Mesenteric fat pad (tissue), 1 donor: ENCODE results near the gene PIBF1. TPM values are rescaled to one million over a fixed set of nuclear protein-coding genes. Genes with fewer than 3 reads are reported as not detected.
"Not testable (repeated sequence)": the region's sequence is repeated elsewhere in the genome, so short reads cannot be mapped to it uniquely, and the experiment has no call there.

Experiments used
- DNase-seq: peaks from one replicate; pipeline ENCODE4 v3.0.0-alpha.2; 2020; ENCODE audit warnings: low spot score
- total RNA-seq: library from RNA; stranded (reverse); fragmentation: NEBNext Ultra II Directional; extraction: Animal tissue kit (Norgen Biotek cat#: 25700); gene quantifications from one replicate; pipeline ENCODE4 v1.2.1, GENCODE V29; 2021
- donor health status: DM: yes; HTN: yes; CAD: no.

PIBF1 gene
- total RNA-seq, 1 donor from 2014 or later: 17.1 TPM

- DNase-seq: no peak
These were observed 38.4 kb downstream of the PIBF1 start for GRCh38 chr13:72820156-72820897.

GRCh38 chr13:72820898-72821279 lies 39.0 kb downstream of the PIBF1 start:
- DNase-seq: no peak

- no peak for DNase-seq
These were observed 41.1 kb downstream of the PIBF1 start for GRCh38 chr13:72823081-72823480.

GRCh38 chr13:72823724-72824123 lies 41.8 kb downstream of the PIBF1 start:
- no peak for DNase-seq

- DNase-seq: no peak
These were observed 52.7 kb downstream of the PIBF1 start for GRCh38 chr13:72834601-72835000.

- DNase-seq: no peak
These were observed 58.0 kb downstream of the PIBF1 start for GRCh38 chr13:72839831-72840426.

GRCh38 chr13:72842991-72843390 lies 61.1 kb downstream of the PIBF1 start:
- DNase-seq: no peak

- DNase-seq: not testable (repeated sequence)
These were observed 63.2 kb downstream of the PIBF1 start for GRCh38 chr13:72845148-72845547.

DNA sequence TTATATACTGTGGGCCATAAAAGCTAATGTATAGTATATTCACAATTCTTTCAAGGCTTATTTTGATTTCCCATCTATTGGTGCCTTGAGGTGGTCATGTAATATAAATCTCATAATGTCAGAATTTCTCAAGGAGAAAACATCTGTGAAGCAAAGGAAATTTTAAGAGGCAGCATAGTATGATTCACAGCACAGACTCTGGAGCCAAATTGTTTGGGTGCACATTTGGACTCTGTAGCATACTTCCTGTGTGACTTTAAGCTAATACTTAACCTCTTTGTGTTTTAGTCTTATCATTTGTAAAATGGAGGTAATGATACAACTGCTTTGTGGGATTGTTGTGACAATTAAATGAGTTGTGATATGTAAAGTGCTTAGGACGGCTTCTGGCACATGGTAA lies 67.6 kb downstream of the PIBF1 start:
- DNase-seq: no peak

DNA sequence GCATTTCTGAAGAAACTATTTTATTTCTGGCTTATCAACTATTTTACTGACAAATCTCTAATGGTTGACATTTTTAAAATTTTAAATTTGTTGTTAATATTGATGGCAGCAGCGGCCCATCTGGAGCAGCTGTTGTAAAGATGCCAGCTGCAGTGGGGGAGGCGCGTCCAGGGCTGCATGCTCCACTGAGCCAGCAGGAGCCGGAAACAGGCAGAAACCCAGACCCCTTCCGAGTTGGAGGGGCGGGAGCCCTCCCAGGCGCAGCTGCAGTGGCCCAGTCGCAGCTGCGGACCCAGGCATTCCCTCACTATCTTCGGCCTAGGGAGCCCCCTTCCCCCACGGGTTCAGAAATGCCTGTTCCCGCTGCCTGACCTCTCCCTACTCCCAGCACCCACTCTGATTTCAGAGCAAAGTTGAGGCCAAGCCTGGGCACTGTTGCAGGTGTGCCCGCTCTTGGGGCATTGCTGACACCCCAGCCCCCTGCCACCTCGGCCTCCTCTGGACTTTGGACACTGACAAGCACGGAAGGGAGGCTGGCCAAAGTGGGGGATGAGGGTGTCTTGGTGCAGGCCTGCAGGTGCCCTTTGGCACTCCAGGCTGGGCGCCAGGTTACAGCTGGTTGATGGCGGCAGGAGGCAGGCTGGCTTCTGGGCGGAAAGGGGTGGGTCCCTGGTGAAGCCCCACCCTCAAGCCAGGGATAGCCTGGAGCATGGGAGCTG lies 69.2 kb downstream of the PIBF1 start:
- no peak for DNase-seq

GRCh38 chr13:72851678-72852014 lies 69.7 kb downstream of the PIBF1 start:
- no peak for DNase-seq

DNA sequence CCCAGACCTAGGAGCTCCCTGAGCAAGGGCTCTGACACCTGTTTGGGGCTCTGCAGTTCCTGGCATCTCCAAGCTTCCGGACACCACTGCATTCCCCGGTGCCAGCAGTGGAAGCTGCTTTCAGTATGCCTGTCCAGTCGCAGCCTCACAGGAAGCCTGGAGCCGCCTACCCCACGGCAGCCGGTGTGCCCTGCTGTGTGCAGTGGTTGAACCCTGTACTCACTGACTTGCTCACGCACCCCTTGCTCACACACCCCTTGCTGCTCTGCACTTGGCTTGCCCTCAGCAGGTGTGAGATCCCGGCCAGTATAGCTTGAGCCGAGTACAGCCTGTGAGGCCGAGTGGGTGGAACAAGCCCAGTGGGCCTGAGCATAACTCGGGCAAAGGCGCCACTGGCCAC lies 70.3 kb downstream of the PIBF1 start:
- no peak for DNase-seq

DNA sequence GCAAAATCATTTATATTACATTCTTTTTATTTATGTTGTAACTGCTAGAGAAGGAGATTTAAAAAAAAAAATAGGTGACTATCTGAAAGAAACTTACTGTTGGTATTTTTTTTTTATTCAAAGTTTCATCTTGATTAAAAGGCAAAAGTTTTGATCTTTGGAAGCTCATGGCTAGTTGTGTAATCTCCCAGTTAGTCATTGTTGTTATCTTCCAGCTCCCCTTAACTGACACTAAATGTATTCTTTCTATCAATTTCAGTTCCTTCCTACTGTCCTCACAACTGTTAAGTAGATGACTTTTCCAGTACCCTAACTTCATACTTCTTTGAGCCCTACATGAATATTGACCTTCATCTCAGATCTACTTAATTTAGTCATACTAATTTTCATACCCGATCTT lies 71.1 kb downstream of the PIBF1 start:
- DNase-seq: no peak

- no peak for DNase-seq
These were observed 82.4 kb downstream of the PIBF1 start for GRCh38 chr13:72864142-72865011.

GRCh38 chr13:72868229-72868628 lies 86.3 kb downstream of the PIBF1 start:
- DNase-seq: no peak

DNA sequence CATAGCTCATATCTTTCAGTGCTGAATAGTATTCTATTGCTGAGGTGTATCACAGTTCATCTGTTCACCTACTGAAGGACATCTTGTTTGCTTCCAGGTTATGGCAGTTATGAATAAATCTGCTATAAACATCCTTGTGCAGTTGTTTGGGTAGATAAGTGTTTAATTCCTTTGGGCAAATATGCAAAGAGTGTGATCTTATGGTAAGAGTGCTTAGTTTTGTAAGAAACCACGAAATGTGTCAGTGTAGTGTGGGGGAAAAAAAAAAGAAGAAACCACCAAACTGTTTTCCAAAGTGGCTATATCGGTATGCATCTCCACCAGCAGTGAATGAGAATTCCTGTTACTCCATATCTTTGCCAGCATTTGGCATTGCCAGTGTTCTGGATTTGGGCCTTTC lies 93.3 kb downstream of the PIBF1 start:
- DNase-seq: no peak

DNA sequence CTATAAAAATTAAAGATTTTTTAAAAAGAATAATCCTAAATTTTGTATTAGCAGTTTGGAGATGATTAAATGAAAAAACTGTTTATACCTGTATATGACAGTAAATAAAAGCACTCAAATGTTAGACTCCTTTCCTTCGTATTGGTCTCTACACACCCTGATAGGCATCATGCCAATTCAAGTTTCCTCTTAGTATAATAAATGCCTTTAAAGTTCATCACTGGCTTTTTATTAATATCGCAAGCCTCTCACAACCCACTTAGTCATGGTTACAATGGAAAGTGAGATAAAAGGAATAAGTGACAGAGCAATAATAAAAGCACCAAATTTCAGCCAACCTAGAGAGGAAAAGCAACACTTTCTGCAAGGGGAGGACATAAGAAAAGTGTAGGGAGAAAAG lies 102.2 kb downstream of the PIBF1 start:
- DNase-seq: no peak

GRCh38 chr13:72886272-72887067 lies 104.5 kb downstream of the PIBF1 start:
- no peak for DNase-seq

- DNase-seq: no peak
These were observed 107.6 kb downstream of the PIBF1 start for GRCh38 chr13:72889495-72889894.

- DNase-seq: no peak
These were observed 108.6 kb downstream of the PIBF1 start for GRCh38 chr13:72890546-72890945.

DNA sequence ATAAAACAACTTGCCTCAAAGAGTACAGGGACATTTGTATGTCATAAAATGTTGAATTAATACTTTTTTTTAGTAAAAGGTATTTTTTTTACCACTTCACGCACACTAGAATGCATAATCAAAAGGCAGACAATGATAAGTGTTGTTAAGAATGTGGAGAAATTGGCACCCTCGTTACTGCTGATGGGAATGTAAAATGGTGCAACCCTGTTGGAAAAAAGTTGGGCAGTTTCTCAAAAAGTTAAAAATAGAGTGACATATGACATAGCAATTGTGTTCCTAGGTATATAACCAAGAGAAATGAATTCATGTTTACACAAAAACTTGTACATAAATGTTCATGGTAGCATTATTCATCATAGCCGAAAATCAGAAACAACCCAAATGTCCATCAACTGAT lies 109.5 kb downstream of the PIBF1 start:
- no peak for DNase-seq
